Mesothelial cell of epicardium (in vitro differentiated cells): Measurements from ENCODE around the gene STX4. TPM values are rescaled to one million over a fixed set of nuclear protein-coding genes. Genes with fewer than 3 reads are reported as not detected.

Experiments used
- DNase-seq, 2 experiments: peaks; one replicate each; pipeline ENCODE4 v3.0.0; 2021; ENCODE audit warnings: low spot score in 2 of 2; ENCODE audit not compliant: unreplicated experiment in 2 of 2
- H3K27ac Mint-ChIP-seq: 2 replicates; pipeline ENCODE4 v1.8.0; 2021; ENCODE audit warnings: mixed read lengths
- H3K27me3 Mint-ChIP-seq: 2 replicates; pipeline ENCODE4 v1.8.0; 2021; ENCODE audit warnings: low read depth, mixed read lengths
- H3K36me3 Mint-ChIP-seq: 2 replicates; pipeline ENCODE4 v1.8.0; 2021; ENCODE audit warnings: mixed read lengths
- H3K4me1 Mint-ChIP-seq: 2 replicates; pipeline ENCODE4 v1.8.0; 2021; ENCODE audit warnings: mixed read lengths
- H3K4me3 Mint-ChIP-seq: 2 replicates; pipeline ENCODE4 v1.8.0; 2021; ENCODE audit warnings: mild to moderate bottlenecking, moderate library complexity, mixed read lengths
- H3K9me3 Mint-ChIP-seq: 2 replicates; pipeline ENCODE4 v1.8.0; 2021; ENCODE audit warnings: mixed read lengths
- total RNA-seq: library from RNA; stranded (reverse); gene quantifications from 3 replicates; pipeline ENCODE4 v1.2.1, GENCODE V29; 2021
- TF ChIP-seq, protein P1 (sequence below): fragments of 200-600 bp; sonication (generic); IDR thresholded peaks from one replicate; pipeline ENCODE4 v1.5.0; 2021; ENCODE audit warnings: antibody characterized with exemption; ENCODE audit not compliant: unreplicated experiment

The STX4 gene
- total RNA-seq, 1 donor from 2014 or later = 42.8 TPM

DNA sequence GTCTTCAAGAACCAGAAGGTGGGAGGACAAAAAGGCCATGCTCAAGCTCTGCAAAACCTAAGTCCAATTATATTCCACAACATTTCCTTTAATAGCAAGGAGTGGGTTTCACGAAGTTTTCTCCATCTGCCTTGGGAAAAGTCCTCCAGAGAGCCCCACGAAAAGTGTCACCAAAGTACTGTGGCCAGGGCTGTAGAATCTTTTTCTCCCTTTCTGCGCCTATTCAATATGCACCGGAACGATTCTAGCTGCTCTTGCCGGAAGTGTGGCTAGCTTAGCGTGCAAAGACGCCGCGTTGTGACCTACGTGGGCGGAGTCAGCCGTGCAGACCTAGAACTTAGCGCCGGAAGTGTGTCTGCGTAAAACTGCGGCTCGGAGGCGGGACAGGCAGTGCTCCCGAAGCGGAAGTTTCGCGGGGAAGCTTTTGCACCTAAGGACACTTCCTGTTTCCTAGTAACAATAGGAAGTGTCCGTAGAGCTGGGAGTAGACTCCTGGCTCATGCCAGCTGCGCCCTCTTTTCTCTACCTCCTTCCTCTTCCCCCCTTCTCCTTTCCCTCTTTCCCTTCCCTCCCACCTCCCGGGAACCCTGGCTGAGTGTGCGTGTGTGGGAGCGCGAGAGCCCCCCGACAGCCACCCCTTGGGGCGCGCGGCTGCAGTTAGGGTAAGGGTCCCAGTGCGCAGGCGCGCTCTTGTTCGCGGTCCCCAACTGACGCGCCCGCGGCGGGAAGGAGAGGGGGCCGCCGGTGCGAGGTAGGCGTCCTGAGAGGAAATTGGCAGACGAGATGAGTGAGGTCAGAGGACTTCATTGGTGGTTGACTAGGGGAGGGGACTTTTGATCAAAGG is 40.8 kb downstream of the STX4 start, which contains the start of the genes ZNF646 and ZNF668:
Gene ZNF646 (plus strand): TSS at position 453 of the 844 bp plus-strand sequence. CDS start 1,903 bp downstream, outside the sequence.
Gene ZNF668 (minus strand): TSS at position 271 of the 844 bp plus-strand sequence. CDS start 9,781 bp downstream, outside the sequence.
- Mint-ChIP-seq H3K9me3 (no peaks in the 10 kb centered on the region), H3K36me3 (peaks cover 12% of the 10 kb centered on the region), H3K27ac (peak within 1 kb of the TSS; percentile 96), H3K4me3 (peak within 1 kb of the TSS; percentile 99), H3K4me1 (peaks cover 21% of the 10 kb centered on the region), H3K27me3 (no peaks in the 10 kb centered on the region)
- TF ChIP-seq, protein P1, sequence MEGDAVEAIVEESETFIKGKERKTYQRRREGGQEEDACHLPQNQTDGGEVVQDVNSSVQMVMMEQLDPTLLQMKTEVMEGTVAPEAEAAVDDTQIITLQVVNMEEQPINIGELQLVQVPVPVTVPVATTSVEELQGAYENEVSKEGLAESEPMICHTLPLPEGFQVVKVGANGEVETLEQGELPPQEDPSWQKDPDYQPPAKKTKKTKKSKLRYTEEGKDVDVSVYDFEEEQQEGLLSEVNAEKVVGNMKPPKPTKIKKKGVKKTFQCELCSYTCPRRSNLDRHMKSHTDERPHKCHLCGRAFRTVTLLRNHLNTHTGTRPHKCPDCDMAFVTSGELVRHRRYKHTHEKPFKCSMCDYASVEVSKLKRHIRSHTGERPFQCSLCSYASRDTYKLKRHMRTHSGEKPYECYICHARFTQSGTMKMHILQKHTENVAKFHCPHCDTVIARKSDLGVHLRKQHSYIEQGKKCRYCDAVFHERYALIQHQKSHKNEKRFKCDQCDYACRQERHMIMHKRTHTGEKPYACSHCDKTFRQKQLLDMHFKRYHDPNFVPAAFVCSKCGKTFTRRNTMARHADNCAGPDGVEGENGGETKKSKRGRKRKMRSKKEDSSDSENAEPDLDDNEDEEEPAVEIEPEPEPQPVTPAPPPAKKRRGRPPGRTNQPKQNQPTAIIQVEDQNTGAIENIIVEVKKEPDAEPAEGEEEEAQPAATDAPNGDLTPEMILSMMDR = no peak
- DNase-seq = peak; percentile 91 to 94

DNA sequence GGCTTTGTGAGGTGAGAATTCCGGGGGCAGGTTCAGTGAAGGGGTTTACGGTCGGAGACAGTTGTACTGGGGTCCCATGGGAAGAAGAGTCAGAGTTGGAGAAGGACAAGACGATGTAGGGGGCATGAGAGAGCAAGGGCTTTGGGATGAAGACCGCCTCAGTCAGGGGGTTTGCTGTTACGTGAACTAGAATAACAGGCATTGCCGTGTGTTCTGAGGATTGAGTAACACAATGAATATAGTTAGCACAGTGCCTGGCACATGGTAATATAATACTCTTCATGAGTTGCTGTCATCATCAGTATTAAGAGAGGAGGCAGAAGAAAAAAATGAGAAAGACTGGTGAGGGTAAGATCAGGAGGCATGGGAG is 41.4 kb downstream of the STX4 start:
- peaks cover 21% of the 10 kb centered on the region for H3K4me1 Mint-ChIP-seq
- H3K27ac Mint-ChIP-seq = peak overlapping the region; percentile 96
- peaks cover 16% of the 10 kb centered on the region for H3K36me3 Mint-ChIP-seq
- TF ChIP-seq, protein P1 = no peak
- H3K9me3 Mint-ChIP-seq = no peaks in the 10 kb centered on the region
- DNase-seq = no peak
- no peaks in the 10 kb centered on the region for H3K27me3 Mint-ChIP-seq
- peak overlapping the region; percentile 88 for H3K4me3 Mint-ChIP-seq

DNA sequence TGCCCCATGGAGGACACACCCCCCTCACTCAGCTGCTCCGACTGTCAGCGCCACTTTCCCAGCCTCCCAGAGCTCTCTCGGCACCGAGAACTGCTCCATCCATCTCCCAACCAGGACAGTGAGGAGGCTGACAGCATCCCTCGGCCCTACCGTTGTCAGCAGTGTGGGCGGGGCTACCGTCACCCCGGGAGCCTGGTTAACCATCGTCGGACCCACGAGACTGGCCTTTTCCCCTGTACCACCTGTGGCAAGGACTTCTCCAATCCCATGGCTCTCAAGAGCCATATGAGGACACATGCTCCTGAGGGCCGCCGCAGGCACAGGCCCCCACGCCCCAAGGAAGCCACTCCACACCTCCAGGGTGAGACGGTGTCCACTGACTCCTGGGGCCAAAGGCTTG is 43.0 kb downstream of the STX4 start:
- Mint-ChIP-seq H3K9me3 (no peaks in the 10 kb centered on the region), H3K27ac (peak overlapping the region; percentile 39), H3K36me3 (peaks cover 20% of the 10 kb centered on the region), H3K27me3 (no peaks in the 10 kb centered on the region), H3K4me3 (peak overlapping the region; percentile 26), H3K4me1 (peaks cover 21% of the 10 kb centered on the region)
- TF ChIP-seq, protein P1 = no peak
- no peak for DNase-seq

DNA sequence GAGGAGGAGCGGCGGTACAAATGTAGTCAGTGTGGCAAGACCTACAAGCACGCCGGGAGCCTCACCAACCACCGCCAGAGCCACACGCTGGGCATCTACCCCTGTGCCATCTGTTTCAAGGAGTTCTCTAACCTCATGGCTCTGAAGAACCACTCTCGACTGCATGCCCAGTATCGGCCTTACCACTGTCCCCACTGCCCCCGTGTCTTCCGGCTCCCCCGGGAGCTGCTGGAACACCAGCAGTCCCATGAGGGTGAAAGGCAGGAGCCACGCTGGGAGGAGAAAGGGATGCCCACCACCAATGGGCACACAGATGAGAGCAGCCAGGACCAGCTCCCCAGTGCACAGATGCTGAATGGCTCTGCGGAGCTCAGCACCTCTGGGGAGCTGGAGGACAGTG is 43.7 kb downstream of the STX4 start:
- no peak overlapping the region for H3K4me3 Mint-ChIP-seq
- H3K27me3 Mint-ChIP-seq = no peaks in the 10 kb centered on the region
- H3K27ac Mint-ChIP-seq = no peak overlapping the region
- no peaks in the 10 kb centered on the region for H3K9me3 Mint-ChIP-seq
- peaks cover 20% of the 10 kb centered on the region for H3K36me3 Mint-ChIP-seq
- TF ChIP-seq, protein P1 = no peak
- DNase-seq = no peak
- H3K4me1 Mint-ChIP-seq = peaks cover 16% of the 10 kb centered on the region

DNA sequence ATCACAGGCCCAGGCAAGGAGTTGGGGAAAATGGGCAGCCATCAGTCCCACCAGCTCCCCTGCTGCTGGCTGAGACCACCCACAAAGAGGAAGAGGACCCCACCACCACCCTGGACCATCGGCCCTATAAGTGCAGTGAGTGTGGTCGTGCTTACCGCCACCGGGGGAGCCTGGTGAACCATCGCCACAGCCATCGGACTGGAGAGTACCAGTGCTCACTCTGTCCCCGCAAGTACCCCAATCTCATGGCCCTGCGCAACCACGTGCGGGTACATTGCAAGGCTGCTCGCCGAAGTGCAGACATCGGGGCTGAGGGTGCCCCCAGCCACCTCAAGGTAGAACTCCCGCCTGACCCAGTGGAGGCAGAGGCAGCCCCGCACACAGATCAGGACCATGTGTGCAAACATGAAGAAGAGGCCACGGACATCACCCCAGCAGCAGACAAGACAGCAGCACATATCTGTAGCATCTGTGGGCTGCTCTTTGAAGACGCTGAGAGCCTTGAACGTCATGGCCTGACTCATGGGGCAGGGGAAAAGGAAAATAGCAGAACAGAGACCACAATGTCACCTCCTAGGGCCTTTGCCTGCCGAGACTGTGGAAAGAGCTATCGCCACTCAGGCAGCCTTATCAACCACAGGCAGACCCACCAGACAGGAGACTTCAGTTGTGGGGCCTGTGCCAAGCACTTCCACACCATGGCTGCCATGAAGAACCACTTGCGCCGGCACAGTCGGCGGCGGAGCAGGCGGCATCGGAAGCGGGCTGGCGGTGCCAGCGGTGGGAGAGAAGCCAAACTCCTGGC is 44.4 kb downstream of the STX4 start:
- Mint-ChIP-seq H3K36me3 (peaks cover 22% of the 10 kb centered on the region), H3K27ac (no peak overlapping the region), H3K4me1 (peaks cover 9% of the 10 kb centered on the region), H3K9me3 (no peaks in the 10 kb centered on the region), H3K27me3 (no peaks in the 10 kb centered on the region), H3K4me3 (no peak overlapping the region)
- TF ChIP-seq, protein P1 = no peak
- no peak for DNase-seq
